HG03521 (cell line): ENCODE measurements around the gene KCND3.

ENCODE experiments used
- ATAC-seq: cut with Tn5 transposase; IDR thresholded peaks from one replicate; pipeline ENCODE4 v1.9.1; 2021; ENCODE audit warnings: mild to moderate bottlenecking, moderate library complexity; ENCODE audit not compliant: unreplicated experiment

The KCND3 gene

GRCh38 chr1:111988743-111989453, 570 bp downstream of the KCND3 start:
- no peak for ATAC-seq

- no peak for ATAC-seq
Measured at GRCh38 chr1:111988377-111988742, 1.1 kb downstream of the KCND3 start.

DNA sequence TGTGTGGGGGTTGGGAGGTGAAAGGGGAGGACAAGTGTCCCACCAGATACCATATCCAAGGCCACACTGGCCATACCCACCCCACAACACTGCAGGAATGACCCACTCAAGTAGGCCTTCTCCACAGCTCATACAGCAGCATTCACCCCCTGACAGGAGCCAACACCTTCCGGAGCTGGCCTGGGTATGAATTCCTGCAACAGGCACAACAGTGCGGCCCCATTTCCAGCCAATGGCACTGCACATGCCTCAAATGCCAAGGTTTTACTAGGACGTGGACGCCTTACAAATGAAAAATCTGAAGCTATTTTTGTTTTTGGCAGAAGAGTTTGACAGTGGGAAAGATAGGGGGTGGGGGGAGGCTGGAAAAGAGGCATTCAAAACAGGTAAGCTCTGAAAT, 2.0 kb downstream of the KCND3 start:
- ATAC-seq: no peak

GRCh38 chr1:111983500-111983899, 6.0 kb downstream of the KCND3 start:
- ATAC-seq: no peak

- ATAC-seq: no peak
Measured at GRCh38 chr1:111982428-111982827, 7.0 kb downstream of the KCND3 start.

DNA sequence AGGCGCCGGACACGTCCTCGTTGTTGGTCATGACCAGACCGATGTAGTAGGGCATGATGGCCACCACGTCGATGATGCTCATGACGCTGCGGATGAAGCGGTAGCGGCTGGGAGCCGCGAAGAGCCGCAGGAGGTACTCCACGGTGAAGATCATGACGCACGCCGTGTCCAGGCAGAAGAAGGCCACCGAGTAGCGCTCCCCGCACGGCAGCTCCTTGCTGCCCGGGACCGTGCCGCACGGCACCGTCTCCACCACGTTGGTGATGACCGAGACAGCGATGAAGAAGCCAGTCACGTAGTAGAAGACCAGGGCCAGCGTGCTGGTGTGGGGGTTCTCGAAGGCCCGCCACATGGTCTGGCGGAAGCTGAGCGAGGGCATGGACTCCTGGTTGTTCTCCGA, 7.6 kb downstream of the KCND3 start:
- ATAC-seq: no peak

GRCh38 chr1:111981090-111981489, 8.4 kb downstream of the KCND3 start:
- ATAC-seq: no peak

GRCh38 chr1:111980686-111981085, 8.8 kb downstream of the KCND3 start:
- no peak for ATAC-seq

DNA sequence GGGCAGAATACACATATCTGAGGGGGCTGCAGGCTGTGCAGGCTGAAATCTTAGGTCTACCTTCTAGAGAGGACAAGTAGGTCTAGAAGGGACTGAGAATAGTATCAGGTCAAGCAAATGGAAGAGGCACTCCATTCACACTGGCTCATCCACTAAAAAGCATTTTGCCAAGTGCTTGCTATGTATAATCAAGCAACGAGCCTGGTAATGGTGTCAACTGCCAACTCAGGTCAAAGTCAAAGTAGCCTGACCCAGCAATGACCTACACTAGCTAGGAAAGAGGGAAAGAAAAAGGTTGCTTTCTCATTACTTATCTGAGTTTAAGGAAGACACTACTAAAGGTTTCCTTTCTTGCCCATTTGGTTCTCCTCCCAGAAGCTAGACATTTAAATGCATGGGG, 10.8 kb downstream of the KCND3 start:
- ATAC-seq: no peak

DNA sequence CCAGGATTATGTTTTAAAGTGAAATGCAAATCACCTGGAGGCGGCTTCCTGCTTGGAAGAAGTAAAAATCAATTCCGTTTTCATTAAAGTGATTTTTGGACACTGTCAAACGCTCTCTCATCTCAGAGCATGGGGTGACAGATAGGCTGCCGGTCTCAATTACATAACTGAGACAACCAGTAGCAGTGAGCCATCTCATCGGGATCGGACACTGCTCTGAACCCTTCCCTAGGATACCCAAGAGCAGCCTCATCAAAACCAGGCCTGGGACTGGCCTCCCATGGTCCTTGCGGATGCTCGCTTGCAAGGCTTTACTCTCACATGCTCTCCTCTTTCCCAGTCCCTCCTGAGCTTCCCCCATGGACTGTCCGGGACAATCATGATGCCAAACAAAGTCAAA, 12.1 kb downstream of the KCND3 start:
- no peak for ATAC-seq

DNA sequence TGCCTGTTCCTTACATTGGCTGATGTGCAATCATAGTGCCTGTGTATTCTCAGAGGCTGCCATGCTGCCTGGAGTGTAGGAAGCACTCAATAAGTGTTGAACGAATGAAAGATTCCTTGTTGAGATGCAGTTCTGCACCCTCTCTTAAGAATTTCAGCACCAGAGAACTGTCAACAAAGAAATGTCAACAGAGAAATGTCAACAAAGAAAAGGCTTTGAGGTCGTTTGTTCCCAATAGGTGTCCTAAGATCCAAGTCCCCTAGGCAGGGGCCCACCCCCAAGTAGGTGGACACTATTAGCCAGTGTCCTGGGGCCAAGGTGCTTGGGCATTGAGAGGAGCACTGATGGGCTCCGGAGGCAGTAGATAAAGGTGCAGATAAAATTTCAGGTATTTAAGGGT, 12.6 kb downstream of the KCND3 start:
- ATAC-seq: no peak

DNA sequence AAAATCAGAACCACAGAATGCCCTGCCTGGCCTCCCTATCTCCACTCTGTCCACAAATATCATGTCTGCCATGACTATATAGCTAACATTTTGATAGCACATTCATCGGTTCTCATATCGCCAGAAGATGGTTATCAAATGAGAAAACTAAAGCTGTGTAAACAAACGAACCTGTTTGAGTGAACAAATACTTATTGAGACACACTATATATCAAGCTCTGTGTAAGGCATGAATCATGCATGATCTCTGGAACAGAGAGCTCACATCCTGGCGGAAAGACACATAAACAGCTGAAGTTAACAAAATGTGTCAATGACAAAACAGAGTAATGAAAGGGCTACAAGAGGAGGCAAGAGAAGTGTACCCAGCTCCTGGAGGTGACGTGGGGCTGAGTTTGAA, 13.1 kb downstream of the KCND3 start:
- ATAC-seq: no peak

GRCh38 chr1:111973150-111973790, 16.2 kb downstream of the KCND3 start:
- no peak for ATAC-seq

GRCh38 chr1:111971396-111971795, 18.1 kb downstream of the KCND3 start:
- no peak for ATAC-seq

DNA sequence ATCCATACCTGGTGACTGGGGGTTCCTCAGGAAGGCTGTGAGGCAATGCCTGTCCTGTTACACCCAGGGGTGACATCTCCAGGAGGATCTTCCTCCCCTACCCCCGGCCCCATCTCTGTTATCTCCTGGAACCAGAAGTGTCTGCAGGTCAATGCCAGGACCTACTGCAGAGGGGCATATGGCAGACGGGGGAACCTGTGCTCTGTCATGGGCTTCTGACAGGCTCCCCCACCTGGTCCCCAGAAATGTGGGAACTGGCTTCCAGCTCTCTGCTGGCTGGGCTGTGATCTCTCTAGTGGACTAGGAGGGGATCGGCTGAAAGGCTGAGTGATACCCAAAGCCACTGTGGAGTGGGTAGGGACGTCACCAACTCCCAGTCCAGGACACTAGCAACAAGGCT, 21.0 kb downstream of the KCND3 start:
- ATAC-seq: no peak

GRCh38 chr1:111967886-111968285, 21.6 kb downstream of the KCND3 start:
- ATAC-seq: no peak

- ATAC-seq: no peak
Measured at GRCh38 chr1:111967067-111967690, 22.3 kb downstream of the KCND3 start.

DNA sequence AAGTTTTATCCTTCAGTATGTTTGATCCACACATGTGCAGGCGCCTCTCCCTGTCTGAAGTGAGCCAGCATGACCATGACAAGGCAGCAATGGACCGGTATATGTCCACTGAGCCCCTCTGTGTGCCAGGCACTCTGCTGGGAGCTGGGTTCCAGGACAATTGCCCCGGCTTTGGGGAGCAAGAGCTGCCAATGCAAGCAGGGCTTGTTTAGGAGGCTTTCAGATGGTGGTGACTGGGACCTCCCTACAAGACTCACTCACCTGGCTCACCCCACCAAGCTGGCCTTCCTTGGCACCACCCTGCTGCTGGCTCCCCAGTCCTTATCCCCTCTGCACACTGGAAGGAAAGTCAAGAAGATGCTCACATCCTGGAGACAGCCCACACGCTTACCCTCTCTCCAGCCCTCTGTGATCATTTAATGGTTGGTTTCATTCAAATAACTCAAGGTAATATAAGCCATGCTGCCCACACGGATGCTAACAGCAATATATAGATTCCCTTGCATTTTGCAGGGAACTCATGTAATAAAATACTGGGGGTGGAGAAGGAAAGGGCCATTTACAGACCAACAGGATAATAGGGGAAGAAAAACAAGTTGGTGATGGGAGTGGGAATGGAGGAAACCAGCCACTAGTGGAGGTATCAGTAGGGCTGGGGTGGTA, 23.6 kb downstream of the KCND3 start:
- no peak for ATAC-seq

DNA sequence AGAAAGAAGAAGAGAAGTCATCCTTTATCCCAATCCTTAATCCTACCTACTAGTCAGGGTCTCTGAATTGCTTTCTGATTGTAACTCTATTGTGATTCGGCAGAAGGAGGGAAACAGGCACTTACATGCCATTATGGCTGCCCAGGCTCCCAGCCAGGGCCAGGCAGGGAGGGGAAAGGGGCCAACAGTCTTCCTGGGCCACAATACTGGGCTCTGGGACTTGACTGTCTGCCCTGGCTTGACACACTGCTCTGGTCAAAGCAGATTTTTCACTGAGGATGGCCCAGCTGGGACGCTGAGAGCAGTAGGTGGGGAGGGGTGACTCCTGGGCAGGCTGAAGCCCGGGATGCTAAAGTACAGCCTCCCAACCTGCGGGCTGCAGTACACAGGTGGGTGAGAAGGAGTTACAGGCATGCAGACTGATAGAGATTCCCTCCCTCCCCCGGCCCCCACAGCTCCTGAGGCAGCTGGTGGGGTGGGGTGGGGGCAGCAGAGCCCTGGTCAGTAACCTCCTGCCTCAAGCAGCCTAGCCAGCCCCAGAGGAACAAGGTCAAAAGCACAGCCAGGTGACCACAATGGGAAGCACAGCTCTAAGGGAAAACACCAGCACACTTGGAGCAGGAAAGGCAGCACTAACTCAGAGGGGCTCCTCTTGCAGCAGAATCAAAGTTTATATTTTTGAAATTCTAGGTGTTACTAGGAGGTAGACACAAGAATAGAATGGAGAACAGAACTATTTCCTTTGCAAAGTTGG, 25.3 kb downstream of the KCND3 start:
- ATAC-seq: no peak

DNA sequence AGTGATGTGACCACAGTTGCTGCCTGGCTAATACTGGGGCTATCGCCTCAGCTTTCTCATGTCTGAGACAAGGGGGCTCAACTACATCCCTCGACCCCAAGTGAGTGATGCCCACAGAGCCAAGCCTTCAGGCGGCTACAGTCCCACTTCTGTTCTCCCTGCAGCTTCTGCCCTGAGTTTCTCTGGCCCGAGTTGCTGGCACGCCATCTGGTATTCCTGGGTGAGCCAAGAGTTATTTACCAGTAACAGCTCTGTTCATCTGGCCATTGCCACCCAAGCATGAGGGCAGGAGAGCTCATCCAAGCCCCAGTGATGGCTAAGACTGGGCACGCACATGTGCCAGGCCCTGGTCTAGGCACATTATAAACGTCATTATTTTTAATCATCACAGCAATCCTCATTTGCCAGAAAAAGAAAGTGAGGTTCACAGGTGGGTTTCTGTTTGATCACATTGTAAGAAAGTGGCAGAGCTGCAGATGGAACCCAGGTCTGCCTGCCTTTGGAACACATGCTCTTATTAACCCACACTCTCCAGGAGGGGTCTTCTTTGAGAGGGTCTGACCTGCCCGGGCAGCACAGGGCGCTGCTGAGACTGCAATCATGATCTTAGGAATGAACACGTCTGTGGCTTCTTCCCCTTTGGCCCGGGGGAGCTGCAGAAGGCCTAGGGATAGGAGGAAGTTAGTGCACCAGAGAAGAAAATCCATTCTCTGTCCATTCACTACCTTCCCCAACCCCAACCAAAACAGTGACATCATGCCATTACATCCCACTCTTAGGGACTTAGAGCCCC, 27.5 kb downstream of the KCND3 start:
- ATAC-seq: no peak
